Hematopoietic multipotent progenitor cell treated with erythropoietin and hydrocortisone succinate and interleukin-3 and kit ligand, for 8 days (in vitro differentiated cells): ENCODE data around the gene COQ3.

ENCODE experiments used
- DNase-seq: peaks from one replicate; pipeline ENCODE4 v3.0.0-alpha.2; 2015

Gene COQ3, protein sequence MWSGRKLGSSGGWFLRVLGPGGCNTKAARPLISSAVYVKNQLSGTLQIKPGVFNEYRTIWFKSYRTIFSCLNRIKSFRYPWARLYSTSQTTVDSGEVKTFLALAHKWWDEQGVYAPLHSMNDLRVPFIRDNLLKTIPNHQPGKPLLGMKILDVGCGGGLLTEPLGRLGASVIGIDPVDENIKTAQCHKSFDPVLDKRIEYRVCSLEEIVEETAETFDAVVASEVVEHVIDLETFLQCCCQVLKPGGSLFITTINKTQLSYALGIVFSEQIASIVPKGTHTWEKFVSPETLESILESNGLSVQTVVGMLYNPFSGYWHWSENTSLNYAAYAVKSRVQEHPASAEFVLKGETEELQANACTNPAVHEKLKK

GRCh38 chr6:99393698-99394531 lies at the start of gene COQ3:
Gene COQ3, minus strand, starts transcription at chr6:99394195. Its CDS starts 16 bp downstream, at chr6:99394179.
- DNase-seq, result peak; percentile 69

GRCh38 chr6:99434702-99435530 lies 40.9 kb upstream of the COQ3 start:
- DNase-seq, result peak; percentile 62

- no peak for DNase-seq
These were observed 38.9 kb upstream of the COQ3 start for GRCh38 chr6:99432877-99433276.

- no peak for DNase-seq
These were observed 37.9 kb upstream of the COQ3 start for GRCh38 chr6:99431901-99432300.

DNA sequence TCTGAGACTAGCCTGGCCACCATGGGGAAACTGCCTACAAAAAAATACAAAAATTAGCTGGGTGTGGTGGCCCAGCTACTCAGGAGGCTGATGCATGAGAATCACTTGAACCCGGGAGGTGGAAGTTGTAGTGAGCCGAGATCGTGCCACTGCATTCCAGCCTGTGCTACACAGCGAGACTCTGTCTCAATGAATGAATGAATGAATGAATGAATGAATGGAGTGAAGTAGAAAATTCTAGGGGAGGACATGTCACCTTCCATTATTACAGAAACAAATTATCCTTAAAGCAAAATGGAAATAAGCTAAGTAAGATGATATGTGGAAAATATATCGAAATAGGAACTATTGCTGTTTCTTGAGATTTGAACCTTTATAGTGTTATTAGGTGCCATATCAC lies 34.0 kb upstream of the COQ3 start:
- DNase-seq, result no peak

GRCh38 chr6:99426451-99426757 lies 32.4 kb upstream of the COQ3 start:
- no peak for DNase-seq

DNA sequence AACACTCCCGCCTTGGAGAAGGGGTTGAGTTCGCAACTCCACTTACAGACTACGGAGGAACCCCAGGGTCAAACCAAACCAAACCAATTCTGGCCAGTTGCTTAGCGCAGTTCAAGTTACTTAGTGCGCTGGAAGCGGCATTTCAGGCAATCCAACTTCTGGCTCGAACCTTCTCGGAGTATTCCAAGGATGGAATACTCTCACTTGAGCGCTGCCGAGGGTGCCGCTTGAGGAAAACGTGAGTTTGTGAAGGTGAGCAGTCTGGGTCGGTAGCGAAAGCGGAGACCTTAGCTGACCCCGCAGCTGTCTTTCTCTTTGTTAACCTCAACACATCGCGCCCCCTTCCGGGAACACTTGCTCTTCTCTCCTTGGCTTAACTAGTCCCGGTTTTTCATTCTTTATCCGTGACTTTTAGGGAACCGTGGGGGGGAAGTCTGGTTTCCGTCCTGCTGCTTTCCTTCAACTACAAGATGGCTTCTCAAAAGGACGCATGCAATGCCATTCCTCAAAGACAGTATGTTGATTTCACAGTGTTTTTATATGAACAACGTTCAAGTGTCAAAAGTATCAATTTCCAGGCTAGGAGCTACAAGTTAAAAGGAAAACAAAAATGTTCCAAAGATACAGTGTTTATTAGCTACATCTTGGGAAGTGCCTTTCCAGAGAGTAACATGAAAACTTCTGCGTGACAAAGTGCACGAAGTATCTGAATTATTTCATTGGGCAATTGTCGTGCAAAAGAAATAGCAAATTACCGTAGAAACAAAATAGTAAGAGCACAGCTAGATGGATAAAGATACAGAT lies 31.9 kb upstream of the COQ3 start:
- DNase-seq, result peak; percentile 97

GRCh38 chr6:99424761-99425646 lies 31.0 kb upstream of the COQ3 start, which contains the start of gene PNISR:
Gene PNISR, minus strand, starts transcription at chr6:99425308. Its CDS starts 10,649 bp downstream, at chr6:99414659.
- DNase-seq, result peak; percentile 99

DNA sequence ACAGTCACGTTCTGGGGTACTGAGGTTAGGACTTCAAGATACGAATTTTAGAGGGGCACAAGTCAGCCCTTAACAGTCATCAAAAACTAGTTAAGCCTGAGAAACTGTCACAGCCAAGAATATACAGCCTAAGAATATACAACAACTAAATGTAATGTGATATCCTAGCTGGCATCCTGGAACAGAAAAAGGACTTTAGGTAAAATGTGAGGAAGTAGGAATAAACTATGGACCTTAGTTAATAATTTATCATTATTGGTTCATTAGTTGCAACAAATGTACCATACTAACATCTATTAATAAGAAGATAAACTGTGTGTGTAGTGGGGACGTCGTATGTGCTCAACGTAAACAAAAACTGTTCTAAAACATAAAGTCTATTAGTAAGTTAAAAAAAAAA lies 30.0 kb upstream of the COQ3 start:
- no peak for DNase-seq

DNA sequence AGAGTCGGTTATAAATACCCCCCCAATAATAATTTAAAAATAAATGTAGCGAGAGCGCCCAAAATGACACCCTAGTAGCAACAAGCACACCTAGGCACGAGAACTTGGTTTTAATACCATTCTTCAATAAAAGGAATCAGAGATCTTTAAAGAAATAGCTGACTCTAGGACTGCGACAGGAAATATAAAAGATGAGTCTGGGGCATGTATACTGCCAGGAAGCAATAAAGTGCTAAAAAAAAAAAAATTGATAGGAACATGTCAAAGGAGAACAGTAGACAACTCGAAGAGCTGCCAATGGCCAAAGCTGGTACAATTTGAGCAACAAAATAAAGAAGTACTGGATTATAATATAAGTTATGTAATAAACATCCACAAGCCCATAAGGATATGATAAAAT lies 28.9 kb upstream of the COQ3 start:
- no peak for DNase-seq

DNA sequence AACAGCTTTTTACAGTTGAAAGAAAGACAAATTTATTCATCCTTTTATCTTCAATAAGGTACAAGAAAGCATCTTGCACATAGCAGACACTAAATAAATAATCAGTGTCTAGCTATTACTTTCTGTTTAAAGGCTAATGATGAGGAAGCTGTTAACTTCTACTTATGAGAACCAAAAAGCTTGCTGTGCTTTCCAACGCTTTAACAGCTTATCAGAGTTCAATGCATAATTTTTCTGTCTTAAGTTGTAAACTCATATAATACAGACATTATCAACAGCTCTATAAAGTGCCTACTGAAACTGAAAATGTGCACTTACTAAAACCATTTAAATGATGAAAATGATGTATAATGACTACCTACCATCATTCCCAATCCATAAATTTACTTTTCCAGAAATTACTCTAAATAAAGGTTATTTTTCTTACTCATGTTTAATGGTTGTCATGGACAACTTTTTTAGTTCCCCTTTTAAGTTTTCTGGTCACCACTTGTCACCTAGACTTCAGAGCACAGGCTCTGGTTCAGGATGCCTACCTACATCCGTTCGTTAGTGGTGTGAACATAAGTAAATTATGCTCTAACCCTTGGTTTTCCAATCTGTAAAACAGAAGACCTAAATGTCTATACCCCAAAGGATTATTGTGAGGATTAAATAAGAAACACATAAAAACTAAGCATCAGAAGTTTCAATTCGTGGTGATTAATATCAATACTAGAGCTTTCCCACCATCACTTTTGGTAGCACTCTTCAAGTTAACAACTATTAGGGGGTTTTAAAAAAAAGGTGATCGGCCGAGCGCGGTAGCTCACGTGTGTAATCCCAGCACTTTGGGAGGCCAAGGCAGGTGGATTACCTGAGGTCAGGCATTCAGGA lies 23.1 kb upstream of the COQ3 start:
- no peak for DNase-seq

- DNase-seq, result no peak
These were observed 22.2 kb upstream of the COQ3 start for GRCh38 chr6:99416226-99416625.

DNA sequence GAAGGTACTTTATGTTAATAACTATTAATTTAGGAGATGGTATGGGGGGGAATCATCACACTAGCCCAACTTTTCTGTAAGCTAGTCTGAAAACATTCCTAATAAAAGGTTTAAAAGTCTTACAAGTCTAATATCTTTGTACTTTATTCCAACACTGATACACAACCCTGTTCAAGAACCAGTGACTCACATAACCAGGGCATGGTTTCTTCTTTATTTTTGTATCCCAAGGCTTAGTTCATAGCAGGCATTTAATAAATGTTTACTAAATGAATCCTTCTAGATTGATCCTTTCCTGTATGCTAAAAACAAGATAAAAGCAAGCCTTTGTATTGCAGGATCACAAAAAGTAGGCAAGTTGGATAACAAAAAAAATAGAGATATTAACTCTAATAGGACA lies 21.5 kb upstream of the COQ3 start:
- no peak for DNase-seq

DNA sequence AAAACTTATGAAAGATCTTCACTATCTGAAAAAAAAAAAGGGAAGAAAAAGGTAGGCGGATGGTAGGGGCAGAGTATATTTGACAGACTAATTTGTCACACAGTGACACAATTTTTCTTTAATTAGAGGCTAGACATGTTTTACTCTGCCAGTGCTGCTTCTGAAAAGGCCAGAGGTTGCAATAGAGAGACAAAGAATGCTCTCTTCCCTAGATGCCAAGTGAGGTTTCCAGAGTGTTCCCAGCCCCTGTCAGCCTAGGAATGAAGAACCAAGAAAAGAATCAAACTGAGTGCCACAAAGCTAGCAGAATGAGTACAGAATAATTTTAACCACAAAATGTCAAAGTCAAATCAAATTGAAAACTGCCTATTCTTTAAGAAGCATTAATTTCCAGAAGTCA lies 18.1 kb upstream of the COQ3 start:
- no peak for DNase-seq

DNA sequence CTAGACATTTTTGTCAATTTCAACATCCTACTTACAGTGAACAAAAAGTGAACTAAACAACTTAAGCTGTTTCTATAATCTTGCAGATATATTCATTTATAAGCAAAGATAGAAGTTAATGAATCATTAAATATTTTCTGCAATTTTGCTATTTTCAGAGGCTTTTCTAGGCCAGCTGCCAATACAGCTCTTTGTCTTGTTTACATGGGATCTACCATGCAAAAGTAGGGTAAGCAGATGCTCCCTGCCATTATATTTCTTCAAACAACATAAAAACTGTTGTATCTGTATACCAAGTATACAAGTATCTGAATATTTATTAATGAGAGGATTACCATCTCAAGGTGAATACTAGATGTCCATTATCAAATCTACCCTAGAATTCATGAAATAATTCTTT lies 15.7 kb upstream of the COQ3 start:
- DNase-seq, result no peak

GRCh38 chr6:99407076-99407475 lies 13.1 kb upstream of the COQ3 start:
- no peak for DNase-seq

DNA sequence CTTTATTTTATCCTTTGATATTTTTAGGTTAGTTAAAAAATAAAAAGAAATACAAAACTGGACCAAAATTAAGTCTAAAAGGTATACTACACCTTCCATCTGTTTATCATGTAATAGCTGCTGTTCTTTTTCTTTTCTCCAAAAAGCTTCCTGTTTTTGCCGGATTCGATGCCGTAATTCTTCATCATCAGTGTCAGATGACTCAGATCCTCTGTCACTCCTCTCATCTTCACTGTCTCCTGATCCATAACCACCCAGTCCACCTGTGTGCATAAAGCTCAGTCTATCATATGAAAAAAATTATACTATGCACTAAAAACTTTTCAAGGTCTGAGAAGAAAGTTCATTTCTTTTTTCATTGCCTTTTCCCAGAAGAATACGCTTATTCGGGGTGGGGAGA lies 8.5 kb upstream of the COQ3 start:
- DNase-seq, result no peak

- DNase-seq, result no peak
These were observed 3.3 kb upstream of the COQ3 start for GRCh38 chr6:99397287-99397686.

GRCh38 chr6:99393366-99393697 lies 663 bp downstream of the COQ3 start:
- no peak for DNase-seq

DNA sequence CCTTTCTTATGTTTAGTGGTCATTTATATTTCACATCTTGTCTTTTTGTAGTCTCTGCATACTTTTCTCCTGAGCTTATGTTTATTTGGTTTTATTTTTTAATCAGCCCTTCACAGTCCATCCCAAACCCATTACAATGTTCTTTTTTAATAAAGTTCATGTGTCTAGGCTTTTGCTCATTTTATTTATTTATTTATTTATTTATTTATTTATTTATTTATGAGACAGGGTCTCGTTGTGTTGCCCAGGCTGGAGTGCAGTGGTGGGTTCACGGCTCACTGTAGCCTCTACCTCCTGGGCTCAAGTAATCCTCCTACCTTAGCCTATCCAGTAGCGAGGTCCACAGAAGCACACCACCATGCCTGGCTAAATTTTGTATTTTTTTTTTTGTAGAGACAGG lies 3.1 kb downstream of the COQ3 start:
- no peak for DNase-seq

- DNase-seq, result no peak
These were observed 9.5 kb downstream of the COQ3 start for GRCh38 chr6:99384507-99384906.
